T-helper 2 cell (primary cell): ENCODE data around the gene STAT4.

Source experiments
- DNase-seq, 5 experiments: peaks; one replicate each; pipeline versions ENCODE4 v3.0.0 to v3.0.0-alpha.2; 2012 to 2022

The STAT4 gene

DNA sequence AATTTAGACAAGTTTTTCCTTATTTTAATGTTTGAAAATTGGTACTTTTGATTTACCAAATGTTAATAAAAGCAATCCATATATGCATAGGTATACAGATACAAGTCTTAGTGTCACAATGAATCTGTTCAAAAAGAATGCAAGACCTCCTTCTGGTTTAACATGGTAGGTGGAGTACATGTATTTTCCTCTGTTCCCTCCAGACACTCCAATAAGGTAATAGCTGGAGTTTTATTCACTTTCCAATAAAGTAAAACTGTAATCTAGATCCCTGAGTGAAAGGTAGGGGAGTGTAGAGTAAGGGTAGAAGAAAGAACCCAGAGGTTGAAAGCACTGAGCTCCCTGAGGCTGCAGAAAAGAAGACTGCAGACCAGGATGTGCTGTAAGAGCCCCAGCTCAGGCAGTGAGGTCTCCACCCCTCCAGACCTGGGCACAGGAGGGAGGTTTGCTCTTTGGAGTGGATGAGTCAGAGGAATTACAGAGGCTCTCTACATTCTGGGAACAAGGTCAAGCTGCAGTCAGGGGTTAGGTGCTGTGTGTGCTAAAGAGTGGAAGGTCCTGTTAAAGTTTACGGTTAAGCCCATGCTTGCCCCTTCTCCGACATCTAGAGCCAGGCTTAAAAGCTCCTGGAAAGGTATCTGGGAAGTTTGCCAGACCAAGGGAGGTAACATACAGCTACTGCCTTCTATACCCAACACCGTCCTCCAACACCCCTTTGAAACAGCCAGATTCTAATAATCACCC, 109.2 kb downstream of the STAT4 start:
- DNase-seq, result no peak

- DNase-seq, result no peak
Observed at GRCh38 chr2:191039616-191040015, 111.2 kb downstream of the STAT4 start.

DNA sequence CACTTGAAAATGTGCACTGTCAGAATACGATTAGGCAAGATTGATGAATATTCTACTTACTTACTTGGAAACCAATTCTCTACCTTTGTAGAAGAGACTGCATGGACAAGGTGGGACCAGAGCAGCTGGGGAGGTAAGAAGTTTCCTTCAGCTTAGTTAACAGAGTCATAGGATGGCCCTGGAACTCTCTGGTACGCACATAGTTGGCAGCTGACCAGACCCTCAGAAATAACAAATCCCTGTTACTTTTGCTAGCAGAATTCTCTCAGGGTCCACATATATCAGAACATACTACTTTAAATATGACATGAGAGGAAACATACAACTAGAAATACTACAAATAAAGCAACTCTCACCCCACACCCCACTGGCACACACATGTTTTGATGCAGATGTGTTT, 112.1 kb downstream of the STAT4 start:
- DNase-seq, result no peak

DNA sequence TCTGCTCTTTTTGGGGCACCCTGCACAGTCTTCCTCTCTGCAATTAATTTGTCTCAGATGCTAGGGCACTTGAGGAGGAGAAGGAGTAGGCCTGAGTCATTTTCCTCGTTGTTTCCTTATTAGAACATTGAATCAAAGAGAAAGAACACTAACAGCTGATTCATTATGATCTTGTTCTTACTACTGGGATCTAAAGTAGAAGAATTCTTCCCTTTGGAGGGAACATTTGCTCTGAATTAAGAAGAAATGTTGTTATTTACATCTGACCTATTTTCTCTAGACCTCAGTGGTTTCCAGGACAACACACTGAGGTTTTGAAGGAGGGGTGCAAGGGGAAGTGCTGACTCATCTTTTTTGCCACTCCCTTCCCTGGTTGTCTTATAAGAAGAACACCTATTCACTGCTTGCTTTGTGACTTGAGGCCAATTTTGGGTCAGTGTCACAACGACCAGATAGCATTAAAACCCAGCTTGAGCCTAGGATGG, 112.5 kb downstream of the STAT4 start:
- DNase-seq, result peak in 2 of 5 experiments; percentile 55 to 88

DNA sequence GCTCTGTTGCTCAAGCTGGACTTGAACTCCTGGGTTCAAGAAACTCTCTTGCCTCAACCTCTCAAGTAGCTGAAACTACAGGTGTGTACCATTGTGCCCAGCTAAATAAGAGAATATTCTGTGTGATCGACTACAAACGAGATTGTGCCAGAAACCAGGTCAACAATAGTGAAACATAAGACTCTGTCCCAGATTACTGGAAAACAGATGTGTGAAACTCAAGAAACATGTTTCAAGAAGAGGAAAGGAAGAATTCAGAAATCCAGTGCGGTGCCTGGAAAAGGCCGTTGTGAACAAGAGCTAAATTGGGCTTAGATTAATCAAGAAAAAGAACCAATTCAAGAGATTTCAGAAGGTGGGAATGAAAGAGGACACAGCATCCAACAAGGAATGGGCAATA, 113.4 kb downstream of the STAT4 start:
- no peak for DNase-seq

- no peak for DNase-seq
Observed at GRCh38 chr2:191036363-191036762, 114.4 kb downstream of the STAT4 start.

DNA sequence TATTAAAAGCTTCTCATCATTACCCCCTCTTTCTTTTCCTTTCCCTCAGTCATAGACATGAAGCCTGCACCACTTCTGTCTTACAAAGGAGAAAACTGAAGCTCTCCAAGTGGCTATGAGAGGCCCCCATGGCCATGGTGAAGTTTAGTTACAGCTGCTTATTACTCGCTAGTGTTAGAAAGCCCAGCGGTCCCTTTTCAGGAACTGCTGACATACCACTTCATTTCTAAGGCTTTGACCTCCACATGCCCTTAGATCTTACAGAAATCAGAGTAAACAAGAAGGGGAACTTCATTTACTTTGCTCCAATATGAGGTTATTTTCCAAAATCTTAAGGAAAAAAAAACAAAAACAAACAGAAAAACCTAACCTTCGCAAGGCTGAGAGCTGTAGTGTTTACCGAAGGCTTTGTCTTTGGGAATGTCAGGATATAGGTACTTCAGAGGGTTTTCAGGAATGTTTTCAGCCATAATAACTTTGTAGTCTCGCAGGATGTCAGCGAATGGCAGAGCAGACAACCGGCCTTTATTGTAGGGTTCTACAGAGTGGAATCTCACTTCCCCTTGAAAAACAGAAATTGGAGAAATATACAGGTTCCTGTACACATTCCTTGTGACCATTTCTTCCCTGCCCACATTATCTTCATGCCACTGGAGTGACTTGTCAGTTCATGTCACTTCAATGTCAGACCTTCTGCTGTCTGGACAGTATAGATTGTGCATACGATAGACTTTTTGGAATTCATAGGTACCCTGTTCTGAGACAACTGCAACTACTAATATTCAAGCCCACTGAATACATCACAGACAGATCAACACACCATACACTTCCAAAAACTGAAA, 118.0 kb downstream of the STAT4 start:
- no peak for DNase-seq

DNA sequence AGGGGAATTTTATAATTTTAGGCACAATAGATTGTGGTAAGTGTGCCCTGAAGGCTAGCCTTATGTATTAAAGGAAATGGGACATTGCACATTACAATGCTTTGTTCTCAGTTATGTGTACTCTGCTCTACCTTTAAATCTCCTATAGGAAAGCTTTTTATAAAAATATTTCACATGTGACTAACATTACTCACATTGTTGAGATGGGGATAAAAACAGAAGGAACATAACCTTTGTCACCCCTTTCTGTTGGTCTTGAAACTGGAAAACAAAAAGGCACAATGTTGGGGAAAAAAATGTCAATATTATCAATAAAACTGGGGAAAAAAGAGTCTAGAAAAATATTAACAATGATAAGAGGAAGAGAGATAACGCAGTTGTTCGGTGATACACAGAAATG, 119.5 kb downstream of the STAT4 start:
- DNase-seq, result no peak

GRCh38 chr2:191030521-191031154, 120.2 kb downstream of the STAT4 start:
- peak in 2 of 5 experiments; percentile 36 to 75 for DNase-seq

DNA sequence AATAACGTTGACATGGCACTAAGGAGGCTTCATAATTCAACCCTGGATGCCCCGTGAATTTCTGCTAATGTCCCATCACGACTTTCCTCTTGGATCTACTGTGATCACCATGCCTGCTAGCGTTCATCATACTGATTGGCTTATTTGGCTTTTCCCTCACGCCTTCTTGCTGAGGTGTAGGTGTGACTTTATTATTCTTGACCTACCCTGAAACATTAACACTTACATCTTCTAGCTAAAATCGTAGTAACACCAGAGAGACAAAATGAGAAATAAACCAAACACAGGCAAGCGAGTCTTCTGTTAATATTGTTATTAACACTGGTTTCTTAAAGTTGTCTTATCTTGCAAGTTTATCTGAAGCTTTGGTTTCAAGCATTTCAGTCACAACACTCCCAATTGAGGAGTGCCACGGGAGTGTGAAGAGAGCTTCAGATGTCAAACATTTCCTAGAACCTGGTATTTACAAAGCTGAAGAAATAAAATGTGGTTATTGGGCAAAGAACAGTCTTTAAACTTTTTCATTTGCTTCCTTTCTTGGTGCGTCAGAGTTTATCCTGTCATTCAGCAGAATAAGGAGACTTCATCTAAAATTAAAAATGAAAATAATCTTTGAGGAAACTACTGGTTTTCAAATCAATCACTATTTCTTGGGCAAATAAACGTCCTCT, 121.4 kb downstream of the STAT4 start:
- peak in 1 of 5 experiments; percentile 63 for DNase-seq

GRCh38 chr2:191026377-191026776, 124.4 kb downstream of the STAT4 start:
- DNase-seq, result no peak

DNA sequence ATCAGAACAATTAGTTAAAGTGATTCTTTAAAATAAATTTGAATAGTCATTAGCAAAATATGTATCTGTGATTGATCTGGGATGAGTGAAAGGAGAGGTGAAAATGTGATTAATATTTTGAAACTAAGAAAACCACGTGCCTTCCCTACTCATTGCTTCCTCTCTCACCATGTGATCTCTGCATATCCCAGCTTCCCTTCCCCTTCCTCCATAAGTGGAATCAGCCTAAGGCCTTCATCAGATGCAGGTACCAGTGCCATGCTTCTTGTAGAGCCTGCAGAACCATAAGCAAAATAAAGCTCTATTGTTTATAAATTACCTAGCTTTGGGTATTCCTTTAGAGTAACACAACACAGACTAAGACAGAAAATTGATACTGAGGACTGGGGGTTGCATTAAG, 125.7 kb downstream of the STAT4 start:
- DNase-seq, result no peak

- DNase-seq, result peak in 2 of 5 experiments; percentile 40 to 83
Observed at GRCh38 chr2:191023235-191023679, 127.5 kb downstream of the STAT4 start.

GRCh38 chr2:191020742-191021381, 129.9 kb downstream of the STAT4 start:
- peak in 1 of 5 experiments; percentile 54 for DNase-seq

DNA sequence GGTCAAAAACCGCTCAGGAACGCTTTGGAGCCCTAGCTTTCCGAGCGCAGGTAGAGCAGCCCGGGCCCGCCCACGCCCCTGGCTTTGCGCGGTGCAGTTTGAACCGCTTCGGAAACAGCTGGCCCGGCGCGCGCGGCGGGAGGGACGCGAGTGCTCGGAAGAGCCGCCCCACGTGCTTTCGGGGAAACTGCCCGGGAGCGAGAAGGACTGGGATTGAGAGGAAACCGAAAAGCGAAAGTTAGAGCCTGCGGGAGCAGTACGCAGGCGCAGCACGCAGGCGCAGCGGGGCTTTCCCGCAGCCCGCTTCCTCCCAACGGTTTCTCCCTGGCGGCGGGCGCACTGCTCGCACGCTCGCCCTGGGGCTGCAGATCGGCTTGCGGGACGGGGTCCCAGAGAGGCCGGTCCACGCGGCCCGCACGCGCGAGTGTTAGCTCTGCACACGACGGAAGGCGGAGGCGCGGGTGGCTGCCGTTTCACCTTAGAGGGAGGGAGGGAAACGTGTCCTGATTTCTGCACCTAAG, 130.5 kb downstream of the STAT4 start:
- DNase-seq, result peak; percentile 85 to 97 (median 87)

- no peak for DNase-seq
Observed at GRCh38 chr2:191019376-191019775, 131.4 kb downstream of the STAT4 start.

DNA sequence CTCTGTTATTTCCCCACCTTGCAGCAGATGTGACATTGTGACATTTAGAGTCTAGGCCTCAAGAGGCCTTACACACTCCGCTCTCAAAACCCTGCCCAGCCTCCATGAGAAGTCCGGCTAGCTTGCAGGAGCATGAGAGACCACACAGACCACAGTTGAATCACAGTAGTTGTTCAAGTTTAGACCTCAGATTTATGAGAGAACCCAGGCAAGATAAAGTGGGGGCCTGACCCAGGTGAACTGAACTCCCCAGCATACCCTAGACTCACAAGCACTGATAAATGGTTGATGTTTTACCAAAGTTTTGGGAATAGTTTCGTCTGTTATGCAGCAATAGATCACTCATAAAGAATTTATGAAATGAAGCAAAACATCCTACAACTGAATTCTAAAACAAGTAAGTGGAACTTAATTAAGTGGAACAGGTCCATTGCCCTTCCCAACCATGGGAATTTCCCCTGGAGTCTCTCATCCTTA, 132.1 kb downstream of the STAT4 start:
- DNase-seq, result peak in 1 of 5 experiments; percentile 48

GRCh38 chr2:191018048-191018447, 132.7 kb downstream of the STAT4 start:
- no peak for DNase-seq

- no peak for DNase-seq
Observed at GRCh38 chr2:191015831-191016230, 135.0 kb downstream of the STAT4 start.

DNA sequence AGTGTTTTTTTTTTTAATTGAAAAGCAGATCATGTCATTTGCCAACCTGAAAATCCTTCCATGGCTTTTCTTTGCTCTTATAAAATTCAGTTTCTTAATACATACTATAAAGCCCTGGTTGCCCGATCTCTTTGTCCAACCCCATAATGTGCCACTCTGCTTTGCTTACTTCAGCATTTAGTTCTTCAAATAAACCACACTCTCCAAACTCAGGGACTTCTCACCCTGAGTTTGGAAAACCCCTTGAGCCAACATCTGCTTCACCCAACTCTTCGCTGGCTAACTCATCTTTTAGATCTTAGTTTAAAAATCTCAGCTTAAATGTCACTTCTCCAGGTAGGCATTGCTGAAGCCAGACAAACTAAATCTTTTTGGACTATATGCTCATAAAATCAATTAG, 135.6 kb downstream of the STAT4 start:
- DNase-seq, result no peak

DNA sequence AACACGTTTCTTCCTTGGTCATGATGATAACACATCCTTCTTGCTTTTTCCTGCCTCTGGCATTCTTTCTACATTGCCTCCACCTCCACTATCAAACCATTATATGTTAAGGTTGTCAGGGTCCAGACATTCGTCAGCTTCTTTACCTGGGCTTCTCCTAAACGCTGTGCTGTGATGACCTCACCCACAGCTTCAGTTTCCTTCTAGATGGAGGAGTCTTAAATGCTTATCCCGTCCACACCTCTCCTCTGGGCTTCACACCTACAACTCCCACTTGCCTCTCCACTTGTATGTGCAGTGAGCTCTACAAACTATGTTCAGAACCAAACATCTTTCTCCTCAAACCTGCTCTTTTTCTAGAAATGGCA, 136.2 kb downstream of the STAT4 start:
- DNase-seq, result no peak
